Measurements from ENCODE around the gene NAA40. TPM values are rescaled to one million over a fixed set of nuclear protein-coding genes. Genes with fewer than 3 reads are reported as not detected.
"Not testable (repeated sequence)": the region's sequence is repeated elsewhere in the genome, so short reads cannot be mapped to it uniquely, and the experiment has no call there.

The NAA40 gene
- total RNA-seq, 2 donors from 2014 or later, result 10.3 to 11.3 TPM

DNA sequence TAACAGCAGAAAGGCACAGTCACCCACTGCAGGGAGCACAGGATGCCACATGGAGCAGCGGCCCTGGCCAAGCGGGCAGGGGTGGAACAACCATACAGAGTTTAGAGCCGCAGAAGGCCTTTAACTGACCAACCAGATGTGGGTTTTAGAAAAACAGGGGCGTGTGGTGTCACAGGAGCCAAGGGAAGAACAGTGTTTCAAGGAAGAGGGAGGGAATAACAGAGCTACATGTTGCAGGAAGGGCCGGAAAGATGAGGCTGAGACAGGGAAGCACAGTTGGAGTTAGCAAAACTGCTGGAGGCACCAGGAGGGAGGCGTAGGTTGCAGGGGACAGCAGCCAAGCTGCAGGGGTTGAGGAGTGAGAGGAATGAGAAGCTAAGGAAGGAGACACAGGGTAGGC is 7.8 kb upstream of the NAA40 start:
- DNase-seq (ENCODE audit: low spot score), result no peak
- intact Hi-C loops (cut with DNase I), result no loop called here

DNA sequence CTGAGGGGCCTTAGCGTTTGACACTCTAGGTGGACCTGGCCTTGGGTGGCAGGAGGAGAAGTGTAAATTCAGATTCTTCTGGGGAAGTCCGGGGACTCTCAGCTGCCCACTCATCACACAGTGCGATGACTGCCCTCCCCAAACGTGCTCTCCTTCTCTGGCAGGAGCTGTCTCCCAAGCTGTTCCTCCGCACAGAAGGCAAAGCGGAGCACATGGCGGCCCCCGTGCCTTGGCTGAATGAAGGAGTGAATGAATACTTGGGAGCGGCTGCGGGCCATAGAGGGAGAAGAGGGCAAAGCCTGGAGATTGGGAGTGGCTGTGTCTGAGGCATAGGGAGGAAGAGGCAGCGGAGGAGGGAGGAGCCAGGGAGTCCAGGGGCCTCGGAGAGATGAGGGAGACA is 6.9 kb upstream of the NAA40 start:
- intact Hi-C loops (cut with DNase I), result no loop called here
- DNase-seq (ENCODE audit: low spot score), result no peak

DNA sequence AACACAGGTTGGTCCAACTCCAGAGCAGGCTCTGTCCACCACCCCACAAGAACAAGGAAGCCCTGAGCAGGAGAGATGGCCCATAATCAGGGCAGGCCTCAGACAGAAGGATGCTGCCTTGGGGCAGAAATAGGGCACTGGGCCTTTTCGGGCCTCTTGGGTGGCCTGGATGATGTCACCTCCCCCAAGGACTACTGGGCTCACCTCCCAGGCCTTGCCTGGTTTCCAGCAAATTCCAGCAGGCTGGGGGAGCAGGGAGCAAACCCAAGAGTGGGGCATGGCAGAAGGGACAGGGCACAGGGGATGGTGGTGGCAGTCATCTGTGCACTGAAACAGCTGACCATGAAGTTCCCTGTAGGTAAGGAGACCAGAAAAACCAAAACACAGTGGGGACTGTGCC is 5.3 kb upstream of the NAA40 start:
- intact Hi-C loops (cut with DNase I), result no loop called here
- no peak for DNase-seq (ENCODE audit: low spot score)

DNA sequence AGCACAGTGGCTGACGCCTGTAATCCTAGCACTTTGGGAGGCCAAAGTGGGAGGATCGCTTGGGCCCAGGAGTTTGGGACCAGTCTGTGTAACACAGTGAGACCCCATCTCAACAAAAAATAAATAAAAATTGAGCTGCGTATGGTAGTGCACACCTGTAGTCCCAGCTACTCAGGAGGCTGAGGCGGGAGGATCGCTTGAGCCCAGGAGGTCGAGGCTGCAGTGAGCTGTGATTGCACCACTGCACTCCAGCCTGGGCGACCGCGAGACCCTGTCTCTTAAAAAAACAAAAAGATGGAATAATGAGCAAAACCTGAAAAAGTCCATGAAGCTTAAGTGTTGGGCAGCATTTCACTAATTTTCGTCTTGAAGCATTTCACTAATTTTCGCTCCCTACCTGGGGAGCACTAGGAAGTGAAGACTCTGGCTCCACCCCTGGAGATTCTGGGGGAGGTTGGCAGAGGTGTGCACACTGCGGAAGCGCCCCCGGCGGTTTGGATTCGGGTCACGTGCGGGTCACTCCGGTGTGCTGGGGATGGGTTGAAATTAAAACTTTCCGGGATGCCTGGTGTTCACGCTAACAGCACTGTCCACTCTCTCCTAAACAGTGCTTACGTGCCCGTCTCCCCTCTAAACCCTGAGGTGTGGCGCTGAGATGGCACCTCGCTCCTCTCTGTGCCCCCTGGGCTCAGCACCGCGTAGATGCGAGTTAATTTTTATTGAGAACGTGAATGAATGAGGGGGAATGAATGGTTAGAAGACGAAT is 906 bp upstream of the NAA40 start:
- DNase-seq (ENCODE audit: low spot score), result no peak
- intact Hi-C loops (cut with DNase I), result no loop called here

DNA sequence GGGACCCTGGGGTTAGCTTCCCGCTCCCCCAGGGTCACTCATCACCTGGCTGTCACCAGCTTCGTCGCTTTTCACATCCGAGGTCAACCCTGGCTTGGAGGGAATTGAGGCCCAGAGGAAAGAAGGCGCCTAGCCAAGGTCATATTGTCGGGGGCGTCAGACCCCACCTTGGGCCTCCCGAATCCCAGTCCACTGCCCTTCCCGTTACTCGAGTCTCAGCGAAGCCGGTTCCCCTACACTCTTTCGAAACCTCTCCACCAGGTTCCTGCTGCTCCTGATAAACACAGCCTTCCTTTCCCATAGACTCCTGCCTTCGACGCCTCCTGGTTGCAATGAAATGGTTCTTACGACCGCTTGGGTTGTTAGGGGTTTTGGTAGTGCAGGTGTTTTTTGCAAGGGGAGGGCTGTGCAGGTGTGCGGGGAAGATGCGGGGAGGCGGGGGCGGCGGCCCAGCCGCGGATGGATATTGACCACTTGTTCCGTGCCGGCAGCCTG is 642 bp downstream of the NAA40 start:
- intact Hi-C loops (cut with DNase I), result loop anchor here in 1 of 2 donors (1.0 kb wide), 1 partner anchor 29 kb away; no protein-coding TSS in a partner anchor

DNA sequence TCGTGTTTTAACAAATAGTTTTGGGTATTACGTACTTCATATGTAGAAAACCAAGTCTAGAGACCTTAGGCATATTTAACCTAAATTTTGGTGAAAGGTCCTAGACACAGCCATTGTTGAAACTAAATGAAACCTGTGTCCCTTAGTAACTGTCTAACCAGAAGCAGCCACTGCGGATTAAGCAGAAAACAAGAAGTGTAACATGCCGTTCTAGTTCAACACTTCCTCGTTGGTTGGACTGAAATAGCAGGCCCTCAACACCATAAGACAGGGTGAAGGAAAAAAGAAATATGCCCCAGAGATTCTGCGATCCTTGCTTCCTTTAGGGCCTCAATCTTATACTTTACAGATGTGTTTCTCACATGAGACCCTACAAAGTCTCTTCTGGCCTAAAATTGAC is 2.0 kb downstream of the NAA40 start:
- intact Hi-C loops (cut with DNase I), result no loop called here
- no peak for DNase-seq (ENCODE audit: low spot score)

More for the DNA sequence above, 642 bp downstream of the NAA40 start:
- DNase-seq (ENCODE audit: low spot score), result peak; percentile 81

DNA sequence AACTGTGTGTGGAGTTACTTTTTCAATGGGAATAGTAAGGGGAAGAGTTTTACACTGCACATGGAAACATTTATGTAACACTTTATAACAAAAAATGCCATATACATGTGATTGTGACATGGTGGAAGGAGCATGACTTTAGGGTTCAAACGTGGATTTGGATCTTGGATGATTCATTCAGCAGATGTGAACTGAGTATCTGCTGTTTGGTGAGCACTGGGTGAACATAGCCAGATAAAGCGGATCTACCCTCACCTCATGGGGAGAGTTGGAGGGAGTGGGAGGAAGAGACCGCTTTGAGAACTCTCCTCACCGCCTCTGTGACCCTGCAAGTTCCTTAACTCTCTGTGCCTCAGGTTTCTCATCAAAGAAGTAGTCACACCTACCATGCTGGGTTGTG is 3.1 kb downstream of the NAA40 start:
- DNase-seq (ENCODE audit: low spot score), result no peak
- intact Hi-C loops (cut with DNase I), result no loop called here

DNA sequence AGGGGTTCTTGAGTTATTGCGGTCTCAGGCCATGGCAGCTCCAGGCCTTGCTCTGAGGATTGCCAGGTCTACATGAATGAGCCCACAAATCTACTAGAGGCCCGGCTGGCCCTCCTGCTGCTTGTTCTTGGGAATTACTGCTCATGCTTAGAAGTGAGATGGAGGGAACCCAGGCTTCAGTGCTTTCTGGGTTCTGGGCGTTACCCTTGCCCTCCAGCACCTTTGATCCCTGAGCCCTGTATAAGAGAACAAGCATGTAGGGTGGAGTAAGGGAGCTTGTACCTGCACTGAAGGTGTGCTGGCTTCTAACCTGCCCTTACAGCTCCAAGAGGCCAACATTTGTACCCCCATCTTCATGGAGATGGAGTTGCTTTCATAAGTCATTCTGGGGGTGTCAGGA is 4.0 kb downstream of the NAA40 start:
- no peak for DNase-seq (ENCODE audit: low spot score)
- intact Hi-C loops (cut with DNase I), result no loop called here

DNA sequence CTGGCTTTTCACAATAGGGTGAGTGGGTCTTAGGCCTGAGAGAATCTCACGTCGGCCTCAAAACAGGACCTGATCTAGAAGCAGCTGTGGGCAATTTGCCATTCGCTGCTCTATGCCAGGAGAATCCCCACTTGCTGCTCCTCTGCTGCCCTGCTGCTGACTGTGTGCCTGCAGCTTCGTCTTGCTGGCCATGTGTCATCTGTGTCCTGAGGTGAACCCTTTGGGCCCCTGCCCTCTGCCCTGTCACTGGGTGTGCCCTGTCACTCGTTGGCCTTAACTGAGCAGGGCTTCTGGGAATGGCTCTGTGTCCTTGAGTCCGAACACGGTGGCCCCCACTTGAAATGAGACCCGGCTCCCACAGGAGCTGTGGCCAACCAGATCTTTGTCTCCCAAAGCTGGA is 6.2 kb downstream of the NAA40 start:
- intact Hi-C loops (cut with DNase I), result no loop called here
- DNase-seq (ENCODE audit: low spot score), result no peak

DNA sequence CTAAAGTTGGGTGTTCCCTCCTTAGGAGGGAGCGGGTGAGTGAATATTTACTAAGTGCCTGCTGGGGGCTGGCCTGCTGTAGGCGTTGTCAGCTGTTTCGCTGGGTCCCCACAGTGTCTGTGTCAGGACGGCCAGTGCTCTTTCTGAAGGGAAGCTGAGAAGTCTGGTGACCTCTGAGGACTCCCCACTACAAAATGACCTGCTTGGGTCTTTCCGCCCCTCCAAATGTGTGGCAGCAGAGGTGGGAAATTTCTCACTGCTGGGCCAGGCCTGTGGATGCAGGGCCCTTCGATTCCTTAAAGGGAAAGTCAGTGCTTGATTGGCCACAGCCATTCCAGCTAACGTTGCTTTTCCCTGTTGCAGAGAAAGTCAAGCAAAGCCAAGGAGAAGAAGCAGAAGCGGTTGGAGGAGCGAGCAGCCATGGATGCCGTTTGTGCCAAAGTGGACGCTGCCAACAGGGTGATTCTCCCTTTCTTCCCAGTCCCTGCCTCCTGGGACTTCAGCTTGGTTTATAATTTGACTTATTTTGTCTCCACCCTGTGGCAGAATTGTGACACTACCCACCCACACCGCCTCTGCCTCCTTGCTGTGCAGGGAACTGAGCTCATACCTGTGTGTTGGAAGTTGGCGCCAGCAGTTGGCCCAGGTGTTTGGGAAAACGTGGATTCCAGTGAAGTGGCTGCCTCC is 6.8 kb downstream of the NAA40 start:
- intact Hi-C loops (cut with DNase I), result loop anchor here (1.0 kb wide), 2 partner anchors 108 to 109 kb away; no protein-coding TSS in a partner anchor
- peak; percentile 87 for DNase-seq (ENCODE audit: low spot score)

DNA sequence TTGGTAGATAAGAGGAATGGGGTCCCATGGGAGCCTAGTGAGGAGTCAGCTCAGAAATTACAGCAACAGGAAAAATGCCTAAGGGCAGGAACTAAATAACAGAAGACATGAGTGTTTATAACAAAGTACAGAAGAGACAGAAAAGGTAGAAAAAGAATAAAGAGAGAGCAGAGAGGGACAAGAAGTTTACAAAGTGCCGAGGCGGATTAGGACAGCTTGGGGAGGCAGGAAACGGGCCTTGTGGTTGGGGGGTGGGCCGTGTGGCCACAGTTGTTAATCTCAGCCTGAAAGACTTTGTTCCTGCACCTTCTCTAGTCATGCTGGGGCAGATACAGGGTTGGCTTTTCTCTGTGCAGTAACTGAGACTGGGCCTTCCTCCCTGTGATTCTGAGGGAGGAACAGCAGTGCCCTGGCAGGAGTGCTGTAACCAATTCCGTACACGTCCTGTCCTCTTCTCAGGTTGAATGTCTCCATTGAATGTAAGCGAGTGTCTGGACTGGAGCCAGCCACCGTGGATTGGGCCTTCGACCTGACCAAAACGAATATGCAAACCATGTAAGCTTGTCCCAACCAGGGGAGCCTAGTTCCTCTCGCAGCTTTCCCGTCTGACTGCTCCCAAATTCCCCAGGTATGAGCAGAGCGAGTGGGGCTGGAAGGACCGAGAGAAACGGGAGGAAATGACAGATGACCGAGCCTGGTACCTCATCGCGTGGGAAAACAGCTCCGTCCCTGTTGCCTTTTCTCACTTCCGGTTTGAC is 13.2 kb downstream of the NAA40 start:
- intact Hi-C loops (cut with DNase I), result no loop called here
- no peak for DNase-seq (ENCODE audit: low spot score)

DNA sequence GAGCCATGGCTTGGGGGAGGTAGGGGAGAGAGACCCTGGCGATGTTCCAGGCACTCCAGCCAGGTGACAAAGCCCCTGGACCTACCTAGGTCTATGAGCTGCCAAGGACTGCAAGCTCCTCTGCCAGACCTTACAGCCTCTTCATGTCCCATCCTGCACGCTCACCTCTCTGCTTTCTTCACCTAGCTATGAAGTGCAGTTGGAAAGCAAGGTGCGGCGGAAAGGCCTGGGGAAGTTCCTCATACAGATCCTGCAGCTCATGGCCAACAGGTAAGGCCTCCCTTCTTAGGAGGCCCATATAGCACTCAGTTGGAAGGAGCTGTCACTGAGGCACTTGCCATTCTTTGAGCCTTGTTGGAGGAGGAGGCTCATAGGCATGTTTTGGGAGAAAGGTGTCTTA is 13.8 kb downstream of the NAA40 start:
- DNase-seq (ENCODE audit: low spot score), result no peak
- intact Hi-C loops (cut with DNase I), result no loop called here

DNA sequence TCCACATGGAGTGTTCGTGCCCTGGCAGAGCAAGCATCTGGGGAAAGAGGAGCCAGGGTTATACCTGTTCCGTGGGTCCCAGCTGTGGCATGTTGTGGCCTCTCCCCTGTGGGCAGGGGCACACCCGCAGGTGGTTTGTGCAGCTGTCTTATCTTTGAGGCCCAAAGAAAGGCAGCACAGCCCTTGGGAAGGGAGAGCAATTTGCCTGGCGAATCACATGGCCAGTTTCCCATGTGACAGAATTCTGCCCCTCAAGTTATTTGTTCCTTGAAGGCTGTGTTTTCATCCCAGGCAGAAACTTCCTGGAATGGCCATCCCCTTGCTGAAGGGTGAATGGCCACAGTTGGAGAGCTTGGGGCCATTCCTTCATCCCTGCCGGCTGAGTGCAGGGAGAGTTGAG is 19.2 kb downstream of the NAA40 start:
- intact Hi-C loops (cut with DNase I), result no loop called here
- DNase-seq (ENCODE audit: low spot score), result no peak

DNA sequence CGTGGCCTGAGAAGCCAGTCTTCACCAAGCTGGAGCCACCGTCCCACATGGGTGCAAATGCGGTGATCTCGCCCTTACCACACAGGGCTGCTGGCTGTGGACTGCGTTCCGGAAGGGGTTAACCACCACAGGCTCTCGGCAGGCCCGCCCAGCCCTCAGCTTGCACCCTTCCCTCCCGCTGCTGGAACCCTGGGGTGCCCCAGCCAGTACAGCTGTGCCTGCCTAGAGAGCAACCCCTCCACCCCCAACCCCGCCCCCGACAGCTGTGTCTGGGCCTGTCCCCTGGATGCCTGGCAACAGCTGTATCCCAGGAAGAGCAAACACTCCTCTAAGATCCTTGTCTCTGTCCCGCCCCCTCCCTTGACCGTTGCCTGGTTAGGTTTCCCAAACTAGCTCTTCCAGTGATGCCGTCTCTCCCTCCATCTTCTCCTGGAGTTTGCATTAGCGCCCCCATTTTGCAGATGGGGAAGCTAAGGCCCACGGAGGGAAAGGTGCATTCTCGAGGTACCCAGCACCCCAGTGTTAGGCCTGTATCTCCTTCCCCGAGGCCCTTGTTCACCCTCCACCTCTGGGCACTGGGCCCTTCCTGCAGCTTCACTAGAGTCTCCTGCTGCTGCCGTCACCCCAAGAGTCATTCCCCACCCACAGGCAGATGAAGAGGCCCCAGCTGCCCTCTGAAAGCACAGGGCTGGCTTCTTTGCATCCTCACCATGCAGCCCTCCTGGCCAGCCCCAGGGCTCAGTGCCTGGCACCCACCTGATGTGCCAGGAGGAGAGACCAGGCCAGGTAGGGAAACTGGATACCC is 23.0 kb downstream of the NAA40 start:
- intact Hi-C loops (cut with DNase I), result no loop called here
- DNase-seq (ENCODE audit: low spot score), result no peak

DNA sequence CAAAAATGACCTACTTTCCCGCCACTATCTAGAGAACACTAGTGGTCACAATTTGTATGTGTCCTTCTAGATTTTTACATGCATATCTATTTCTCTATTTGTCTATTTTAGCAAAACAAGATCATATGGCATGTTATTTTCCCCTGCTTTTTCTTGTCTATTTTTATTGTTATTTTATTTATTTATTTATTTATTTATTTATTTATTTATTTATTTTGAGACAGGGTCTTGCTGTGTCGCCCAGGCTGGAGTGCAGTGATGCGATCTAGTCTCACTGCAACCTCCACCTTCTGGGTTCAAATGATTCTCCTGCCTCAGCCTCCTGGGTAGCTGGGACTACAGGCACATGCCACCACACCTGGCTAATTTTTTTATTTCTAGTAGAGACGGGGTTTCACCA is 25.1 kb downstream of the NAA40 start:
- DNase-seq (ENCODE audit: low spot score); intact Hi-C loops (cut with DNase I): not testable (repeated sequence)

DNA sequence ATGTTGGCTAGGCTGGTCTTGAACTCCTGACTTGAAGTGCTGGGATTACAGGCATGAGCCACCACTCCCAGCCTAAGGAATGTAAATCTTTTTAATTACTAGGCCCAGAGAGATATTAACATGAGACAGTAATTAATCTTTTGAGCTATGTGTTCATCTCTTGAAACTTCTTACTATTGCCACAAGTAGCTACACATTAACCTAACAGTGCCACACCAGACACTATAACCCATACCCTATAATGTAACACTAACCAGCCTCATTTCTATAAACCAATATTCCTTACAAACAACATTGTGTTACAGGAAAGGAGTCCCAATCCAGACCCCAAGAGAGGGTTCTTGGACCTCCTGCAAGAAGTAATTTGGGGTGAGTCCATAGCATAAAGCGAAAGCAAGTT is 27.6 kb downstream of the NAA40 start:
- intact Hi-C loops (cut with DNase I), result no loop called here
- DNase-seq (ENCODE audit: low spot score), result no peak

DNA sequence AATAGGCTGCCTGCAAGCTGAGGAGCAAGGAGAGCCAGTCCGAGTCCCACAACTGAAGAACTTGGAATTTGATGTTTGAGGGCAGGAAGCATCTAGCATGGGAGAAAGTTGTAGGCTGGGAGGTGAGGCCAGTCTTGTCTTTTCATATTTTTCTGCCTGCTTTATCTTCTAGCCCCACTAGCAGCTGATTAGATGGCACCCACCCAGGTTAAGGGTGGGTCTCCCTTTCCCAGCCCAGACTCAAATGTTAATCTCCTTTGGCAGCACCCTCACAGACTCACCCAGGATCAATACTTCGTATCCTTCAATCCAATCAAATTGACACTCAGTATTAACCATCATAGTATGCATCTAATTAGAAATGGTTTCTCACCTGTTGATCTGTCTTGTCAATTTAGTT is 30.7 kb downstream of the NAA40 start:
- intact Hi-C loops (cut with DNase I), result no loop called here
- no peak for DNase-seq (ENCODE audit: low spot score)

DNA sequence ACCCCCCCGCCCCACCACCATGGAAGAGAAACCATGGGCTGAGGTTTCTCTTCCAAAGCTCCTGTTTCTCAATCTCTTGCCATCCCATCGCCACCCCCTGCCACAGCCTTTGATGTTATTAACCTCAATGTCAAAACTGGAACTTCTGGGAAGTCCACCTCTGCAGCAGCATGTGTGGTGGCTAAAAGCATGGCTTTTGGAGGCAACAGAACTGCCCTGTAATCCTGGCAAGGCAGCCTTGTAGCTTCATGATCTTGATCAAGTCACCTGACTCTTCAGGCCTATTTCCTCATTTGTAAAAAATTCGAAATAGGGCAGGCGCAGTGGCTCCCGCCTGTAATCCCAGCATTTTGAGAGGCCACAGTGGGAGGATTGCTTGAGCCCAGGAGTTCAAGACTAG is 32.1 kb downstream of the NAA40 start:
- no peak for DNase-seq (ENCODE audit: low spot score)
- intact Hi-C loops (cut with DNase I), result loop anchor here in 1 of 2 donors (5.0 kb wide), 1 partner anchor 1051 kb away; no protein-coding TSS in a partner anchor

DNA sequence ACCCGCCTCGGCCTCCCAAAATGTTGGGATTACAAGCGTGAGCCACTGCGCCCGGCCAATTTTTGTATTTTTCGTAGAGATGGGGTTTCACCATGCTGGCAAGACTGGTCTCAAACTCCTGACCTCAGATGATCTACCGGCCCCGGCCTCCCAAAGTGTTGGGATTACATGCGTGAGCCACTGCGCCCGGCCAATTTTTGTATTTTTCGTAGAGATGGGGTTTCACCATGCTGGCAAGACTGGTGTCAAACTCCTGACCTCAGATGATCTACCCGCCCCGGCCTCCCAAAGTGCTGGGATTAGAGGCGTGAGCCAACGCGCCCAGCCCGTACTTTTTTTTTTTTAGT is 35.1 kb downstream of the NAA40 start:
- intact Hi-C loops (cut with DNase I), result loop anchor here in 1 of 2 donors (5.0 kb wide), 1 partner anchor 1048 kb away; no protein-coding TSS in a partner anchor
- not testable (repeated sequence) for DNase-seq (ENCODE audit: low spot score)
